GM11168 (cell line): ENCODE measurements around the gene SLC7A8.

ENCODE experiments used
- in situ Hi-C: fragments of 300-500 bp; cut with MboI; formaldehyde crosslinking; loops from one replicate; pipeline ENCODE4 v1.12.0; 2022; ENCODE audit warnings: low sequenced_read_pairs; ENCODE audit not compliant: unreplicated experiment

SLC7A8 gene

DNA sequence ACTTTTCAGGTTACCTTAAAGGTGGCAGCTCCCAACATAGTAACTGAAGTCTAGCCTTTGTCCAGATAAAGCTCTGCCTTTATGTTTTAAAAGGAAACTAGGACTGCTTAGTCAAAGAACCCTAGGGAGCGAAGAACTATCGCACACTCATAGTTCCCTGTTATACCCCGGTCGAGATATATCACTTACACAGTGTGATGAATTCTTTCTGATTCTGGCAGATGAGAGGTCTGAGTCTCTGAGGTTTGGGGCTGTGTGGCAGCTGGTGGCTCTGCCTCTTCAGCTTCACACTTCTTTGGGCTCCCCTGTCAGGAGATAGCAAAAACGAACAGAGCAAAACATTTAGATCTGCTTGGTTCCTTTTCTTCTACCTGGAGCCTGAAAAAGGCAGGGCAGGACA is 105.5 kb downstream of the SLC7A8 start:
- in situ Hi-C loops = no loop called here

DNA sequence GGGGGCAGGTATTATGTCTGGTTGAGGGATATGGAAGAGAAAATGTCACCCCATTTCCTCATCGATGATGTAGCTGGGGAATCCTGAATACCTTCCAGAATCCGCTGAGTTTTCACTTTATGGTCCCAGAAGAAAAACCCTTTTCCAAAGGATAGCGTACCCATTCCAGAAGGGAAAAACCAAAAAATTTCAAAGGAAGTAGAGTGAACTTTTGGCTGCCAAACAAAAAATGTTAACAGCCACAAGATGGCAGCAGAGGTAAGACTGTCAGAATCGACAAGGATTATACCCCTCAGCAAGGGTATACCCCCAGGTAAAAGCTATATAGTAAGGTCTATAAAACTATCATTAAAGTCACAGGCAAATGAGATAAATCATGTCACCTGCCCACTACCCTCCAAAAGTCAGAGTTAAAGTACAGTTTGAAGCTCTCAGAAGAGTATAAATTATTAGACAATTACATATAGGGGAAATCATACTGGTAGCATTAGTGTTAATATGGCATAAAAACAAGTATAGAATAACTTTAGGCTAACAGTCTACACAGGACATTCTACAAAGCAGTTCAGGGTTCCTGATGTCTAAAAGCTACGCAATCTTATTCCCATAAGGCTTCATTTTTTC is 106.6 kb downstream of the SLC7A8 start:
- in situ Hi-C loops = no loop called here
